ENCODE results near the gene FEZF2.

Gene FEZF2

DNA sequence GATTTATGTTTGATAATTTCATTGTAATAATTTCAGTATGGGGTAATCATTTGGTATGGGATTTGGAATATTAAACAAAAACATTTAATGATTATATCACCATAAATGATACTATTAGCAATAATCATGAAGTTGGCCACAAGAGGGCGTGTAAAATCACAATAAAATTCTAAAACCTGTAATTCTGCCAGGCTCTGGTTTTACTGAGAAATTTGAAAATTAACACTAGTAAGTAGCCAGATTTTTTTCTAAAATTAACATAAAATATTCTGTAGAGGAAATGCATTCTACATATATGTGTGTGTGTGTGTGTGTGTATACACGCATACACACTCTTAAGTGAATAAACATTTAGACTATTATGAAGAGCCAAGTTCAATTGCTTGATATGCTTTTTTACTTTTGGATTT lies 40.5 kb downstream of the FEZF2 start:
- no peak for DNase-seq (ENCODE audit: low read depth, low spot score)

DNA sequence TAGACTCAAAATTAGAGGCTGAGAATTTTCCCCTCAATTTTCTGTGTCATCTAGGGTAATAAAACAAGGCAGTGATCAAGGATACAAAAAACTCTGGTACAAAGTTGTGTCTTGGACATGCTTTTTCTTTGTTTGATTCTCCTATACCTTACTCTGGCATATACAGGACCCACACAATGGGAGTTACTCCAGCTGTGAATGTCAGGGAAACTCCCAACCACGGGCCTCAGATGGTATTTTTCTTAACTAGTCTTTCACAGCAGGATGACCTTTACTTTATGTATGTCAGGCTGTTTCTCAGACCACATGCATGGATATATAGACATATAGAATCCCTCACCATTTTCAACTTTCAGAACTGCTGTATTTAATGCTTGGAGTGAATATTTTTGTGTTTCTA lies 41.3 kb downstream of the FEZF2 start:
- DNase-seq (ENCODE audit: low read depth, low spot score): no peak

DNA sequence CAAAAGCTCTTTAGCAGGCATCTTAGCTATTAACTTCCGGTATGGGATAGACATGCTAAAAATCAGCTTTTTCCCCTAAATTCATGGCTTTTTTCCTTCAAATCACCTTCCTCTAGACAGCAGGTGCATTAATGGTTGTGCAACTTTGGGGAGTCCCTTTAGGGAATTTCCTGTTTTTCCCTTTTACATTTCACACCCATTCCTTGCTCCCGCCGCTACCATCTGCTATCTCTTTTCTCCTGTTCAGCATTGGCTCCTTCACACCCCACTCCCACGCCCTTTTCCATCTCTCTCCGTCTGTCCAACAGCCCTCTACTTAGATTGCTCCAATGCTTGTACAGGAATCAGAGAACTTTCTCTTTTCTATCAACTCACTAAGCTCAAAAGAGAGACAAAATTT lies 43.4 kb downstream of the FEZF2 start:
- no peak for DNase-seq (ENCODE audit: low read depth, low spot score)

DNA sequence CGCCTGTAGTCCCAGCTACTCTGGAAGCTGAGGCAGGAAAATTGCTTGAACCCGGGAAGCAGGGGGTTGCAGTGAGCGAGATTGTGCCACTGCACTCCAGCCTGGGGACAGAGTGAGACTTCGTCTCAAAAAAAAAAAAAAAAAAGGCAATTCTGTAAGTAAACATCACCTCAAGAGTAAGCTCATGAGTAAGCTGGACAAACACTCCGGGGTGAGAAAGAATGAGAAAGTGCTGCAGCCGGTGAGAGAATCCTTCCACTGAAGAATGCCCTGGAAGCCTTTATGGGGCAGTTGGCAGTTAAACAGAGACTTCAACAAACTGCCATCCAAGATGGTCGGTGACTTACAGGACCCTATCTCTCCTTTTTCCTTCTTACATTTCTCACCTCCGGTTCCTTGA lies 47.5 kb downstream of the FEZF2 start:
- no peak for DNase-seq (ENCODE audit: low read depth, low spot score)

DNA sequence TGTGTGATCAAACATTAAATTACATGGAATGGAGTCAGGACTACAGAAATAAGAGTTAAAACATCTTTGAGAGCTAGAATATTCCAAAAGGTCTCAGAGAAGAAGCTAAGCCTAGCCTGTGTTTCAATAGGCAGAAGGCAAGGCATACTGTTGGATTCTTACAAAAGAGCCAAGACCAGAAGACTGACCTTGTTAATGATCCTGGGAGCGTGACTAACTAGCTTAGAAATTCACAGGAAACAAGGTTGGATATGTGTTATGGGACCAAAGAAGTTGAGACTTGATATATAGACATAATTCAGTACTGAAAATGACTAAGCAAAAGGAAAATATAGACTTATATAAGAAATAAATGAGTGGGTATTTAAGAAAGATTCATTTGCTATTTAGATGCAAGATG lies 50.1 kb downstream of the FEZF2 start:
- DNase-seq (ENCODE audit: low read depth, low spot score): no peak

Data from brain pericyte (primary cell).